PC-3 (cell line): Measurements from ENCODE around the gene ANKS1B. TPM values are rescaled to one million over a fixed set of nuclear protein-coding genes. Genes with fewer than 3 reads are reported as not detected.

Experiments used
- ATAC-seq: fragments of 200-7000 bp; cut with Tn5 transposase; 2 replicates; pipeline ENCODE4 v1.9.1; 2020; ENCODE audit warnings: mild to moderate bottlenecking, moderate library complexity
- BruUV-seq: library from RNA; stranded (reverse); fragments of 400-500 nt; replicated peaks from 2 replicates; lab custom pipeline; 2021; lab: Mats Ljungman, UMichigan
- CTCF ChIA-PET: fragments of 300-600 bp; sonication (Branson Sonifier 250); formaldehyde crosslinking; loops from one replicate; lab custom pipeline; 2022; ENCODE audit warnings: antibody characterized with exemption; lab: Charles Lee
- POLR2A ChIA-PET: fragments of 300-600 bp; sonication (Branson Sonifier 250); formaldehyde crosslinking; loops from one replicate; lab custom pipeline; 2022; ENCODE audit warnings: antibody characterized with exemption; ENCODE audit not compliant: unreplicated experiment; lab: Charles Lee
- DNase-seq: peaks from one replicate; pipeline ENCODE4 v3.0.0-alpha.2; 2015
- H2AFZ ChIP-seq: fragments of 300-600 bp; sonication (generic); 2 replicates; pipeline ENCODE4 v1.6.0; 2016; ENCODE audit warnings: antibody characterized with exemption, low read length
- H3F3A ChIP-seq: fragments of 300-600 bp; sonication (generic); one replicate; pipeline ENCODE4 v1.6.0; 2017; ENCODE audit warnings: antibody characterized with exemption, low read length, control low read depth, mild to moderate bottlenecking; ENCODE audit not compliant: unreplicated experiment
- H3K27ac ChIP-seq: fragments of 300-600 bp; sonication (generic); 2 replicates; pipeline ENCODE4 v1.5.1; 2016; ENCODE audit warnings: mild to moderate bottlenecking, low read length
- H3K27me3 ChIP-seq: fragments of 300-600 bp; sonication (generic); 2 replicates; pipeline ENCODE4 v1.6.1; 2016; ENCODE audit warnings: low read length, mixed read lengths
- H3K36me3 ChIP-seq: fragments of 300-600 bp; sonication (generic); 2 replicates; pipeline ENCODE4 v1.6.1; 2016; ENCODE audit warnings: low read depth, mixed run types, low read length, mixed read lengths
- H3K4me1 ChIP-seq: fragments of 300-600 bp; sonication (generic); 2 replicates; pipeline ENCODE4 v1.5.1; 2016; ENCODE audit warnings: low read length; ENCODE audit not compliant: insufficient read depth
- H3K4me2 ChIP-seq: fragments of 300-600 bp; sonication (generic); 2 replicates; pipeline ENCODE4 v1.6.0; 2016; ENCODE audit warnings: low read length
- H3K4me3 ChIP-seq: fragments of 300-600 bp; sonication (generic); 2 replicates; pipeline ENCODE4 v1.5.1; 2016; ENCODE audit warnings: mild to moderate bottlenecking, low read length, mixed read lengths
- H3K79me2 ChIP-seq: fragments of 300-600 bp; sonication (generic); 2 replicates; pipeline ENCODE4 v1.6.1; 2017; ENCODE audit warnings: low read length, mixed read lengths
- H3K9ac ChIP-seq: fragments of 300-600 bp; sonication (generic); 2 replicates; pipeline ENCODE4 v1.6.0; 2016; ENCODE audit warnings: mild to moderate bottlenecking, low read length
- H3K9me2 ChIP-seq: fragments of 300-600 bp; sonication (generic); replicated peaks from 2 replicates; pipeline ENCODE4 v1.6.1; 2016; ENCODE audit warnings: mixed run types, low read length, mixed read lengths
- H3K9me3 ChIP-seq: fragments of 300-600 bp; sonication (generic); 2 replicates; pipeline ENCODE4 v1.6.1; 2016; ENCODE audit warnings: low read length, mixed read lengths
- H4K20me1 ChIP-seq: fragments of 300-600 bp; sonication (generic); 2 replicates; pipeline ENCODE4 v1.6.1; 2016; ENCODE audit warnings: low read length, mixed read lengths
- EZH2 ChIP-seq: fragments of 300-600 bp; sonication (generic); IDR thresholded peaks from one replicate; pipeline ENCODE4 v1.6.1; 2017; ENCODE audit warnings: antibody characterized with exemption, mild to moderate bottlenecking, low read length; ENCODE audit not compliant: unreplicated experiment
- EZH2phosphoT487 ChIP-seq: fragments of 300-600 bp; sonication (generic); IDR thresholded peaks from 2 replicates; pipeline ENCODE4 v1.6.1; 2018; ENCODE audit warnings: mild to moderate bottlenecking, antibody characterized with exemption, low read length, borderline replicate concordance
- intact Hi-C: fragments of 100-400 bp; cut with micrococcal nuclease; formaldehyde crosslinking; loops from 2 replicates; pipeline ENCODE4 v1.9.0; 2023
- total RNA-seq: library from RNA; depleted of rRNA; stranded (reverse); fragments of >200 nt; gene quantifications from 2 replicates; pipeline ENCODE4 v1.2.3, GENCODE V29; 2014
- TF ChIP-seq, protein P1 (sequence below): fragments of 300-600 bp; sonication (generic); conservative IDR thresholded peaks from 2 replicates; pipeline ENCODE4 v1.5.1; 2017; ENCODE audit warnings: antibody characterized with exemption, low read depth, mild to moderate bottlenecking, low read length

ANKS1B gene
- total RNA-seq, 1 experiment from 2014 or later: 0.07 TPM

GRCh38 chr12:99824900-99825542, 159.7 kb downstream of the ANKS1B start:
- no TSS peak for BruUV-seq
- TF ChIP-seq EZH2phosphoT487: no peak
- POLR2A ChIA-PET: no interaction called here
- Histone ChIP-seq H3K27ac (no peak overlapping the region), H3K4me3 (no peak overlapping the region), H3K9ac (no peak overlapping the region), H2AFZ (no peak overlapping the region), H3K36me3 (no peaks in the 10 kb centered on the region), H3F3A (no peaks in the 10 kb centered on the region), H3K79me2 (no peaks in the 10 kb centered on the region), H4K20me1 (no peaks in the 10 kb centered on the region), H3K9me3 (no peaks in the 10 kb centered on the region), H3K4me2 (no peak overlapping the region), H3K9me2 (no peaks in the 10 kb centered on the region), H3K4me1 (no peaks in the 10 kb centered on the region), H3K27me3 (peaks cover 17% of the 10 kb centered on the region; the same call in 1 of the 2 replicates)
- DNase-seq (no peak), ATAC-seq (no peak)
- CTCF ChIA-PET: no interaction called here
- intact Hi-C loops: no loop called here

DNA sequence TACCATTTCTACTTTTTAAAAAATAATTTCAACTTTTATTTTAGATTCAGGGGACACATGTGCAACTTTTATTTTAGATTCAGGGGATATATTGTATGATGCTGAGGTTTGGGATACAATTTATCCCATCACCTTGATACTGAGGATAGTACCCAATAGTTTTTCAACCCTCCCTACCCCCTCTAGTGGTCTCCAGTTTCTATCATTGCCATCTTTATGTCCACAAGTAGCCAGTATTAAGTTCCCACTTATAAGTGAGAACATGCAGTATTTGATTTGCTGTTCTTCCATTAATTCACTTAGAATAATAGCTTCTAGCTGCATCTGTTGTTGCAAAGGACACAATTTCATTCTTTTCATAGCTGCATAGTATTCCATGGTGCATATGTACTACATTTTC, 162.5 kb downstream of the ANKS1B start:
- Histone ChIP-seq H3K27me3 (peaks cover 17% of the 10 kb centered on the region; the same call in 1 of the 2 replicates), H3F3A (no peaks in the 10 kb centered on the region), H4K20me1 (no peaks in the 10 kb centered on the region), H3K4me2 (no peak overlapping the region), H3K27ac (no peak overlapping the region), H2AFZ (no peak overlapping the region), H3K9me3 (no peaks in the 10 kb centered on the region), H3K4me3 (no peak overlapping the region), H3K36me3 (no peaks in the 10 kb centered on the region), H3K4me1 (no peaks in the 10 kb centered on the region), H3K9ac (no peak overlapping the region), H3K9me2 (no peaks in the 10 kb centered on the region), H3K79me2 (no peaks in the 10 kb centered on the region)
- TF ChIP-seq, protein P1, sequence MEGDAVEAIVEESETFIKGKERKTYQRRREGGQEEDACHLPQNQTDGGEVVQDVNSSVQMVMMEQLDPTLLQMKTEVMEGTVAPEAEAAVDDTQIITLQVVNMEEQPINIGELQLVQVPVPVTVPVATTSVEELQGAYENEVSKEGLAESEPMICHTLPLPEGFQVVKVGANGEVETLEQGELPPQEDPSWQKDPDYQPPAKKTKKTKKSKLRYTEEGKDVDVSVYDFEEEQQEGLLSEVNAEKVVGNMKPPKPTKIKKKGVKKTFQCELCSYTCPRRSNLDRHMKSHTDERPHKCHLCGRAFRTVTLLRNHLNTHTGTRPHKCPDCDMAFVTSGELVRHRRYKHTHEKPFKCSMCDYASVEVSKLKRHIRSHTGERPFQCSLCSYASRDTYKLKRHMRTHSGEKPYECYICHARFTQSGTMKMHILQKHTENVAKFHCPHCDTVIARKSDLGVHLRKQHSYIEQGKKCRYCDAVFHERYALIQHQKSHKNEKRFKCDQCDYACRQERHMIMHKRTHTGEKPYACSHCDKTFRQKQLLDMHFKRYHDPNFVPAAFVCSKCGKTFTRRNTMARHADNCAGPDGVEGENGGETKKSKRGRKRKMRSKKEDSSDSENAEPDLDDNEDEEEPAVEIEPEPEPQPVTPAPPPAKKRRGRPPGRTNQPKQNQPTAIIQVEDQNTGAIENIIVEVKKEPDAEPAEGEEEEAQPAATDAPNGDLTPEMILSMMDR: peak; percentile 34; the same call in 1 of the 2 replicates
- TF ChIP-seq EZH2phosphoT487: no peak
- TF ChIP-seq EZH2: no peak
- no TSS peak for BruUV-seq
- no peak for DNase-seq
- no peak for ATAC-seq
- POLR2A ChIA-PET: no interaction called here
- intact Hi-C loops: no loop called here
- CTCF ChIA-PET: no interaction called here

- DNase-seq: peak; percentile 67
- H3K4me3 ChIP-seq: no peak overlapping the region
- H3K4me1 ChIP-seq: no peaks in the 10 kb centered on the region
- no peaks in the 10 kb centered on the region for H3K9me3 ChIP-seq
- ATAC-seq: peak; percentile 90
- H3K27me3 ChIP-seq: peaks cover 42% of the 10 kb centered on the region
- H3K9me2 ChIP-seq: no peaks in the 10 kb centered on the region
- no peak overlapping the region for H3K4me2 ChIP-seq
- CTCF ChIA-PET: interaction anchor here (0.6 kb wide), 1 partner anchor 100 kb away, joined by 3 read pairs; no protein-coding TSS in a partner anchor
- POLR2A ChIA-PET: no interaction called here
- no peak for TF ChIP-seq EZH2
- TF ChIP-seq, protein P1: peak; percentile 53
- no peaks in the 10 kb centered on the region for H4K20me1 ChIP-seq
- no peak overlapping the region for H3K27ac ChIP-seq
- no peaks in the 10 kb centered on the region for H3F3A ChIP-seq
- no TSS peak for BruUV-seq
- no peaks in the 10 kb centered on the region for H3K36me3 ChIP-seq
- H3K9ac ChIP-seq: no peak overlapping the region
- intact Hi-C loops: loop anchor here (1.0 to 5.0 kb wide), 10 partner anchors 100 to 743 kb away; partner anchors contain the start of genes ACTR6, ANKS1B and BLTP3B
- no peaks in the 10 kb centered on the region for H3K79me2 ChIP-seq
- no peak overlapping the region for H2AFZ ChIP-seq
These were observed 173.8 kb downstream of the ANKS1B start for GRCh38 chr12:99810718-99811593.
